Measurements from ENCODE around the gene GALK2. TPM values are rescaled to one million over a fixed set of nuclear protein-coding genes. Genes with fewer than 3 reads are reported as not detected.

Gene GALK2
- polyA plus RNA-seq, 4 donors: 26.2 to 55.5 (median 33.7) TPM

GRCh38 chr15:49265911-49266310 is 95.9 kb downstream of the GALK2 start:
- H3K27me3 ChIP-seq (ENCODE audit: control insufficient read depth in 3 of 3, insufficient read depth in 3 of 3, low read length in 3 of 3): no peaks in the 10 kb centered on the region
- no peak overlapping the region for H3K4me3 ChIP-seq (ENCODE audit: low read depth in 1 of 3, low read length in 3 of 3)
- no peak for FAIRE-seq
- WGBS, 3 donors: 91 to 99% (median 97%) methylated on average over 3 of the region's 3 CpGs
- peaks cover 0 to 2% (median 0%) of the 10 kb centered on the region in 3 donors for H3K4me1 ChIP-seq (ENCODE audit: control insufficient read depth in 3 of 3, insufficient read depth in 2 of 3, low read depth in 1 of 3, low read length in 2 of 3)
- H3K36me3 ChIP-seq (ENCODE audit: control insufficient read depth in 3 of 3, insufficient read depth in 2 of 3, low read depth in 1 of 3, low read length in 3 of 3): peaks cover 0 to 3% (median 2%) of the 10 kb centered on the region in 3 donors
- DNase-seq: no peak
- no peak overlapping the region for H3K27ac ChIP-seq (ENCODE audit: low read depth in 1 of 3, low read length in 2 of 3)
- H3K9me3 ChIP-seq (ENCODE audit: control insufficient read depth in 2 of 2, insufficient read depth in 1 of 2, low read depth in 1 of 2, low read length in 1 of 2): peaks cover 2 to 9% of the 10 kb centered on the region in 2 donors

DNA sequence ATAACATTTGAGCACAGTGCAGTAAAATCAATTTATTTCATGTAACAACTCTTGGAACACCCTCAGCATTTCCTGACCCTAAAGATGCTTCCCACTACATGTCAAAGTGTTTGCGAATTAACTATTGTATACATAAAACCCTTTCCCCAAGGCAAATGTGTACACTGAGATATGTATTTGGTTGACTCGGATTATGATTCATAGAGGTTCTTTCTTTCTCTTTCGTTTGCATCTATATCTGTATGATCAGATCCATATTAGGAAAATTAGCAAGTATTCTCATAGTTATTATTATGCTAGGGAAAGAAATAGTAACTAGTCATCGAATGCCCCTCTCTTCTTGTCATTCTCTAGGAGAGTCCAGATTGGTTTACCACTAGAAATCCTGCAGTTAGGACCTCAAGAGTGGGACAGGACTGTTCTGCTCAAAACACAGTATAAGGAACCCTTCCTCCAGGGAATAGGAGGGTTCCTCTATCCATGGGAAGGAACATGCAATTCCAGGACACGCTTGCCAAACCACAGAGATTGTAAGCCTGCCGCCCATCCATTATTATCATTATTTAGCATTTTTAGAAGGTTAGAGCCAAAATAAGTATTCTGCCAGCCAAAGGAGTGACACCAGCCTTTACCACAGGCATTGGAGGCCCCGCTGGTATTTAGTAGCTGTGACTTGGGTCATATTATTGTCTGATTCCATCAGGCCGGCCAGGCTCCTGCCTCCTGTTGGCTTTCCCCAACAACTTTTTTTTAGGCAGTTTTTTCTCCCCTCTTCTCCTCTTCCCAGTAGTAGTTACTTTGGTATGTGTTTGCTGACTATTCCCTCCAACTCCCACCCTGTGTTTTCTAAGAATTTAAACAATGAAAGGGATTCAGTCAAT is 100.7 kb downstream of the GALK2 start:
- DNase-seq (no peak), FAIRE-seq (no peak)
- H3K27me3 ChIP-seq (ENCODE audit: control insufficient read depth in 3 of 3, insufficient read depth in 3 of 3, low read length in 3 of 3): no peaks in the 10 kb centered on the region
- peaks cover 0 to 2% (median 0%) of the 10 kb centered on the region in 3 donors for H3K4me1 ChIP-seq (ENCODE audit: control insufficient read depth in 3 of 3, insufficient read depth in 2 of 3, low read depth in 1 of 3, low read length in 2 of 3)
- H3K4me3 ChIP-seq (ENCODE audit: low read depth in 1 of 3, low read length in 3 of 3): no peak overlapping the region
- peak overlapping the region in 1 of 3 donors; percentile 46 for H3K27ac ChIP-seq (ENCODE audit: low read depth in 1 of 3, low read length in 2 of 3)
- H3K36me3 ChIP-seq (ENCODE audit: control insufficient read depth in 3 of 3, insufficient read depth in 2 of 3, low read depth in 1 of 3, low read length in 3 of 3): peaks cover 0 to 5% (median 0%) of the 10 kb centered on the region in 3 donors
- H3K9me3 ChIP-seq (ENCODE audit: control insufficient read depth in 2 of 2, insufficient read depth in 1 of 2, low read depth in 1 of 2, low read length in 1 of 2): no peaks in the 10 kb centered on the region
- WGBS, 3 donors: 68 to 89% (median 78%) methylated on average over 8 of the region's 8 CpGs

DNA sequence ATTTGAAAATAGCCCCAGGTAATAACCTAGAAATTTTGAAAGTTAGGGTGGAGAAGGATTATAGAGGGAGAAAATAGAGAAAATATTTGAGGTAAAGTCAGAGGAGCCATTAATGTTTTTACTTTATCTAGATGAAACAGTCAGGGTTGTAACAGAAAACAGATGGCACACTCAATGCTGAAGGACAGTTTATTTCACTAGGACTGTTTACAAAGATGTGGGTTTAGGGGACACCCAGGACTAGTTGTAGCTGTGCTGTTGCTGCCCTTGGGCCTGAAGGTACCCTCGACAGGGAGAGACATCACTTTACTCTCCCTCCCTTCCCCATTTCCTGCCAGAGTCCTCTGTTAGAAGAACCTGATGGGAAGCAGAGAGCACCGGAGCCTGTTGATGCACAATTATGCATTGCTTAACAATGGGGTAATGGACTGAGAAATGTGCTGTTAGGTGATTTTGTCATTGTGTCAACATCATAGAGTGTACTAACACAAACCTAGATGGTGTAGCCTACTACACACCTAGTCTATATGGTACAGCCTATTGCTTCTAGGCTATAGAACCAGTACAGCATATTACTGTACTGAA is 103.8 kb downstream of the GALK2 start:
- Histone ChIP-seq H3K27me3 (ENCODE audit: control insufficient read depth in 3 of 3, insufficient read depth in 3 of 3, low read length in 3 of 3) (no peaks in the 10 kb centered on the region), H3K36me3 (ENCODE audit: control insufficient read depth in 3 of 3, insufficient read depth in 2 of 3, low read depth in 1 of 3, low read length in 3 of 3) (peaks cover 0 to 3% (median 2%) of the 10 kb centered on the region in 3 donors), H3K27ac (ENCODE audit: low read depth in 1 of 3, low read length in 2 of 3) (no peak overlapping the region), H3K4me3 (ENCODE audit: low read depth in 1 of 3, low read length in 3 of 3) (no peak overlapping the region), H3K9me3 (ENCODE audit: control insufficient read depth in 2 of 2, insufficient read depth in 1 of 2, low read depth in 1 of 2, low read length in 1 of 2) (no peaks in the 10 kb centered on the region), H3K4me1 (ENCODE audit: control insufficient read depth in 3 of 3, insufficient read depth in 2 of 3, low read depth in 1 of 3, low read length in 2 of 3) (peaks cover 0 to 2% (median 0%) of the 10 kb centered on the region in 3 donors)
- DNase-seq (no peak), FAIRE-seq (no peak)
- 64 to 86% (median 78%) methylated on average over 2 of the region's 2 CpGs for WGBS, 3 donors

- WGBS, 3 donors: 94 to 97% (median 97%) methylated on average over 5 of the region's 5 CpGs
- no peak for FAIRE-seq
- no peak overlapping the region for H3K4me3 ChIP-seq (ENCODE audit: low read depth in 1 of 3, low read length in 3 of 3)
These were observed 108.7 kb downstream of the GALK2 start for GRCh38 chr15:49278751-49279150.

GRCh38 chr15:49279521-49280456 is 109.7 kb downstream of the GALK2 start:
- H3K27me3 ChIP-seq (ENCODE audit: control insufficient read depth in 3 of 3, insufficient read depth in 3 of 3, low read length in 3 of 3): no peaks in the 10 kb centered on the region
- no peak for FAIRE-seq
- WGBS, 3 donors: 96 to 97% (median 97%) methylated on average over 4 of the region's 4 CpGs

More at GRCh38 chr15:49278751-49279150, 108.7 kb downstream of the GALK2 start:
- H3K36me3 ChIP-seq (ENCODE audit: control insufficient read depth in 3 of 3, insufficient read depth in 2 of 3, low read depth in 1 of 3, low read length in 3 of 3): peaks cover 1 to 15% (median 5%) of the 10 kb centered on the region in 3 donors
- H3K4me1 ChIP-seq (ENCODE audit: control insufficient read depth in 3 of 3, insufficient read depth in 2 of 3, low read depth in 1 of 3, low read length in 2 of 3): no peaks in the 10 kb centered on the region
- H3K27me3 ChIP-seq (ENCODE audit: control insufficient read depth in 3 of 3, insufficient read depth in 3 of 3, low read length in 3 of 3): no peaks in the 10 kb centered on the region
- no peaks in the 10 kb centered on the region for H3K9me3 ChIP-seq (ENCODE audit: control insufficient read depth in 2 of 2, insufficient read depth in 1 of 2, low read depth in 1 of 2, low read length in 1 of 2)
- no peak for DNase-seq
- no peak overlapping the region for H3K27ac ChIP-seq (ENCODE audit: low read depth in 1 of 3, low read length in 2 of 3)

GRCh38 chr15:49282366-49282765 is 112.3 kb downstream of the GALK2 start:
- WGBS, 3 donors: 96 to 100% (median 97%) methylated on average over 1 of the region's 1 CpG
- Histone ChIP-seq H3K36me3 (ENCODE audit: control insufficient read depth in 3 of 3, insufficient read depth in 2 of 3, low read depth in 1 of 3, low read length in 3 of 3) (peaks cover 4 to 26% (median 5%) of the 10 kb centered on the region in 3 donors), H3K4me3 (ENCODE audit: low read depth in 1 of 3, low read length in 3 of 3) (no peak overlapping the region), H3K27ac (ENCODE audit: low read depth in 1 of 3, low read length in 2 of 3) (no peak overlapping the region), H3K9me3 (ENCODE audit: control insufficient read depth in 2 of 2, insufficient read depth in 1 of 2, low read depth in 1 of 2, low read length in 1 of 2) (no peaks in the 10 kb centered on the region), H3K27me3 (ENCODE audit: control insufficient read depth in 3 of 3, insufficient read depth in 3 of 3, low read length in 3 of 3) (no peaks in the 10 kb centered on the region), H3K4me1 (ENCODE audit: control insufficient read depth in 3 of 3, insufficient read depth in 2 of 3, low read depth in 1 of 3, low read length in 2 of 3) (no peaks in the 10 kb centered on the region)
- FAIRE-seq: no peak
- DNase-seq: no peak

More at GRCh38 chr15:49279521-49280456, 109.7 kb downstream of the GALK2 start:
- H3K27ac ChIP-seq (ENCODE audit: low read depth in 1 of 3, low read length in 2 of 3): peak overlapping the region in 1 of 3 donors; percentile 60
- DNase-seq: peak in 1 of 2 donors; percentile 26
- H3K36me3 ChIP-seq (ENCODE audit: control insufficient read depth in 3 of 3, insufficient read depth in 2 of 3, low read depth in 1 of 3, low read length in 3 of 3): peaks cover 4 to 20% (median 5%) of the 10 kb centered on the region in 3 donors
- no peaks in the 10 kb centered on the region for H3K9me3 ChIP-seq (ENCODE audit: control insufficient read depth in 2 of 2, insufficient read depth in 1 of 2, low read depth in 1 of 2, low read length in 1 of 2)
- no peaks in the 10 kb centered on the region for H3K4me1 ChIP-seq (ENCODE audit: control insufficient read depth in 3 of 3, insufficient read depth in 2 of 3, low read depth in 1 of 3, low read length in 2 of 3)
- no peak overlapping the region for H3K4me3 ChIP-seq (ENCODE audit: low read depth in 1 of 3, low read length in 3 of 3)

- no peaks in the 10 kb centered on the region for H3K4me1 ChIP-seq (ENCODE audit: control insufficient read depth in 3 of 3, insufficient read depth in 2 of 3, low read depth in 1 of 3, low read length in 2 of 3)
- WGBS, 3 donors: 71 to 81% (median 78%) methylated on average over 4 of the region's 4 CpGs
- DNase-seq (no peak), FAIRE-seq (no peak)
- no peaks in the 10 kb centered on the region for H3K9me3 ChIP-seq (ENCODE audit: control insufficient read depth in 2 of 2, insufficient read depth in 1 of 2, low read depth in 1 of 2, low read length in 1 of 2)
- H3K27me3 ChIP-seq (ENCODE audit: control insufficient read depth in 3 of 3, insufficient read depth in 3 of 3, low read length in 3 of 3): no peaks in the 10 kb centered on the region
- H3K27ac ChIP-seq (ENCODE audit: low read depth in 1 of 3, low read length in 2 of 3): no peak overlapping the region
- H3K4me3 ChIP-seq (ENCODE audit: low read depth in 1 of 3, low read length in 3 of 3): no peak overlapping the region
- H3K36me3 ChIP-seq (ENCODE audit: control insufficient read depth in 3 of 3, insufficient read depth in 2 of 3, low read depth in 1 of 3, low read length in 3 of 3): peaks cover 2 to 32% (median 4%) of the 10 kb centered on the region in 3 donors
These were observed 116.8 kb downstream of the GALK2 start for GRCh38 chr15:49286649-49287404.

Data from small intestine (tissue), 7 donors.